HG03280 (cell line): ENCODE data around the gene RPAP2.

Experiments used
- ATAC-seq: cut with Tn5 transposase; IDR thresholded peaks from one replicate; pipeline ENCODE4 v1.9.1; 2021; ENCODE audit warnings: mild to moderate bottlenecking, moderate library complexity; ENCODE audit not compliant: unreplicated experiment

The RPAP2 gene

GRCh38 chr1:92445865-92446264, 147.0 kb downstream of the RPAP2 start:
- no peak for ATAC-seq

- ATAC-seq = no peak
These were observed 147.7 kb downstream of the RPAP2 start for GRCh38 chr1:92446546-92446945.

GRCh38 chr1:92447033-92447681, 148.3 kb downstream of the RPAP2 start:
- no peak for ATAC-seq

GRCh38 chr1:92447976-92448375, 149.1 kb downstream of the RPAP2 start:
- no peak for ATAC-seq
